NCI-H2227 treated with DMSO at 0.1 percent for 48 hours (cell line): Measurements from ENCODE around the gene KLRC2.
"Not testable (repeated sequence)": the region's sequence is repeated elsewhere in the genome, so short reads cannot be mapped to it uniquely, and the experiment has no call there.

Source experiments
- DNase-seq: peaks from one replicate; lab custom pipeline; 2025; lab: John Stamatoyannopoulos, UW

The KLRC2 gene

DNA sequence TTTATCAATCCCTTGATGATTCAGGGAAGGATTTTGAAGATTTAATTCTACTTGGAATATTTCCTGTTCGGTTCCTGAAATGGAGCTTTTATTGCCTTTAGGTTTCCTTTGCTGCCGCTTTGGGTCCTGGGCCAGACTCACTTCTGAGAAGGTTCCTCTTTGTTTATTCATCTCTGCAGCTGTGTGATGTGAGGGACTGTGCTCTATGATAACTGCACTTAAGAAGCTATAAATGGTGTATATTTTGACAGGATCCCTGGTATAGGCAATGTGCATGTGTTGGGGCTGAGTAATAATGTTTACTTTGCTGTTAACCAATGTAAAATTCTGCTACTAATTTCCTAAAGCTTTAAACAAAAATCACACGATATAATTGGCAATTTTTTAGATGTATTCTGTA lies at the start of gene KLRC2:
Gene KLRC2, minus strand, starts transcription at position 195 of the 400 bp plus-strand sequence. Its CDS starts 24 bp downstream, at position 171.
- not testable (repeated sequence) for DNase-seq

DNA sequence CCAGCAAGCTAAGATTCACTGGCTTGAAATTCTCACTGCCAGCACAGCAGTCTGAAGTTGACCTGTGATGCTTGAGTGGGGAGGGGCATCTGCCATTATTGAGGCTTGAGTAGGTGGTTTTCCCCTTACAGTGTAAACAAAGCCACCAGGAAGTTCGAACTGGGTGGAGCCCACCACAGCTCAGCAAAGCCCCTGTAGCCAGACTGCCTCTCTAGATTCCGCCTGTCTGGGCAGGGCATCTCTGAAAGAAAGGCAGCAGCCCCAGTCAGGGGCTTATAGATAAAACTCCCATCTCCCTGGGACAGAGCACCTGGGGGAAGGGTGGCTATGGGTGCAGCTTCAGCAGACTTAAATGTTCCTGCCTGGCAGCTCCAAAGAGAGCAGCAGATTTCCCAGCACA lies 46.1 kb upstream of the KLRC2 start:
- DNase-seq: not testable (repeated sequence)

DNA sequence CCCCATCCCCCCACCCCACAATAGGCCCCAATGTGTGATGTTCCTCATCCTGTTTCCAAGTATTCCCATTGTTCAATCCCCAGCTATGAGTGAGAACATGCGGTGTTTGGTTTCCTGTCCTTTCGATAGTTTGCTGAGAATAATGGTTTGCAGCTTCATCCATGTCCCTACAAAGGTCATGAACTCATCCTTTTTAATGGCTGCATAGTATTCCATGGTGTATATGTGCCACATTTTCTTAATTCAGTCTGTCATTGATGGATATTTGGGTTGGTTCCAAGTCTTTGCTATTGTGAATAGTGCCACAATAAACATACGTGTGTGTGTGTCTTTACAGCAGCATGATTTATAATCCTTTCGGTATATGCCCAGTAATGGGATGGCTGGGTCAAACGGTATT lies 37.0 kb upstream of the KLRC2 start:
- not testable (repeated sequence) for DNase-seq

DNA sequence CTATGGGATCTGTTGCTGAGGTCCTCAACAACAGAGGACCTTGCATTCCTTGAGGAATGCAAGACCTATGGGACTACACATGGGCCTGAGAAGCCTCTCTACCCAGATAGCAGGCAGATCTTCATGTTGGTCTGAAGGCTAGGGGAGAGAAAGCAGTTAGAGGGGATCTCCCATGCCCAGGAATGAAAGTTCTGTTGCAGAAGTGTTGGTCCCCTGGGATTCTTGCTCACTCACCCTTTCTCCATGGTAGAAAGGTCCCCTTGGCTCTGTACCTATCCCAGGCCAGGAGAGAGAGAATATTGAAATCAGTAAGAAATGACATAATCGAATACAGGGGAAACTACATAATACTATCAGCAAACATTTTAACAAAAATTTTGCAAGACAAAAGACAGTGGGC lies 33.9 kb upstream of the KLRC2 start:
- no peak for DNase-seq

DNA sequence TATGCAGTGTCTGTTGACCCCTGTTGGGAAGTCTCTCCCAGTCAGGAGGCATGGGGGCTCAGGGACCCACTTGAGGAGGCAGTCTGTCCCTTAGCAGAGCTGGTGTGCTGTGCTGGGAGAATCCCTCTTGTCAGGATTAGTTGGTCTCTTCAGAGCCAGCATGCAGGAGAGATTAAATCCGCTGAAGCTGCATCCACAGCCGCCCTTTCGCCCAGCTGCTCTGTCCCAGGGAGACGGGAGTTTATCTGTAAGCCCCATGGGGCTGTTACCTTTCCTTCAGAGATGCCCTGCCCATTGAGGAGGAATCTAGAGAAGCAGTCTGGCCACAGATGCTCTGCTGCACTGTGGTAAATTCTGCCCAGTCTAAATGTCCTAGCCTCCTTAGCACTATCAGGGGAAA lies 30.5 kb upstream of the KLRC2 start:
- DNase-seq: no peak

DNA sequence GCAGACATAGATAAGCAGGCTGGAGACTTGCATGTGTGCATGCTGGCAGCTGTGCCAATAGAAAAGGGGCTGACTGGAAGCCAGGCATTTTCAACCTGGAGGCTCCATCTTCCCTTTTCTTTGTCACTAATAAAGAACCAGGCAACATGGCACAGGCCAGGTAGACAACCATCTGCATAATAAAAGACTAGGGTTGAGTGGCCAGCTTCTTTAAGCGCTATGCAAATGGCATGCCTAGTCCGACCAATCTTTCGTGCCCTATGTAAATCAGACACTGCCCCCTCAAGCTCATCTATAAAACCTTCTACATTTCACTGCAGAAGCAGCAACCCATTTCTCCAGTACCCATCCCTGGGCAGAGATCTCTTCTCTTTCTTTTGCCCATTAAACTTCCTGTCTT lies 21.9 kb upstream of the KLRC2 start:
- DNase-seq: no peak

DNA sequence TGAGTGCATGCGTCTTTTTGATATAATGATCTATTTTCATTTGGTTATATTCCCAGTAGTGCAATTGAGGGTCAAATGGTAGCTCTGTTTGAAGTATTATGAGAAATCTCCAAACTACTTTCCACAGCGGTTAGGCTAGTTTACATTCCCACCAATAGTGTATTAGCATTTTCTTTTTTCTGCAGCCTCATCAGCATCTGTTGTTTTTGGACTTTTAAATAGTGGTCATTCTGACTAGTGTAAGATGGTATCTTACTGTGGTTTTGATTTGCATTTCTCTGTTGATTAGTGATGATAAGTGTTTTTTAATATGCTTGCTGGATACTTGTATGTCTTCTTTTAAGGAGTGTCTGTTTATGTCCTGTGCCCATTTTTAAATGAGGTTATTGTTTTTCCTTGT lies 21.0 kb upstream of the KLRC2 start:
- no peak for DNase-seq

DNA sequence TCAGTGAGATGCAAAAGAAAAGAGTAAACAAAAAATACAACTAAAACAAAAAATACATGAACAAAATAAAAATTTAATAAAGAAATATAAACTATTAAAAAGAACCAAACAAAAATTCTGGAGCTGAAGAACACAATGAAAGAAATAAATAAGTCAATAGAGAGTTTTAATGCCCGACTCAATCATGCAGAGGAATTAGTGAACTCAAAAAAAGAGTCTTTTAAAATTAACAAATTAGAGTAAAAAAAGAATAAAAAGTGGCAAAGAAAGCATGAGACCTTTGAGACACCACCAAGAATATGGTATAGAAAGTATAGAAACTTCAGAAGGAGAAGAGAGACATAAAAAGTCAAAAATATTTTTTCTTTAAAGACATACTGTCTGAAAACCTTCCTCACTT lies 20.0 kb upstream of the KLRC2 start:
- no peak for DNase-seq

DNA sequence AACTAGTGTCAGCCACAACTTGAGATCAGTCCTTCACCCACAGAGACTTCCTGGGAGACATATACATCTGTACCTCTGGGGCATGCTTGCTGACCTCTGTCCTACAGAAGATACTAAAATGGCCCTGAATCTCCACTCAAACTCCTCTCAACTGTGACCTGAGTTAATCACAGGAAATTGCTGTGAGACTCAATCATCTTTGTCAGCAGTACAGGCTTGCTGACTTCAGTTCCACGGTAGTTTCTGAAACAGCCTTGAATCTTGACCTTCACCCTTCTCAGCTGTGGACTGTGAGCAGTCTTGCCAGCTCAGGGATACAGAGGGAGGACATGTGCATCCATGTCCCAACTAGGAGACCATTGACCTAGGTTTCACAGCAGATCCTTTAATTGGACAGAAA lies 18.7 kb upstream of the KLRC2 start:
- no peak for DNase-seq

DNA sequence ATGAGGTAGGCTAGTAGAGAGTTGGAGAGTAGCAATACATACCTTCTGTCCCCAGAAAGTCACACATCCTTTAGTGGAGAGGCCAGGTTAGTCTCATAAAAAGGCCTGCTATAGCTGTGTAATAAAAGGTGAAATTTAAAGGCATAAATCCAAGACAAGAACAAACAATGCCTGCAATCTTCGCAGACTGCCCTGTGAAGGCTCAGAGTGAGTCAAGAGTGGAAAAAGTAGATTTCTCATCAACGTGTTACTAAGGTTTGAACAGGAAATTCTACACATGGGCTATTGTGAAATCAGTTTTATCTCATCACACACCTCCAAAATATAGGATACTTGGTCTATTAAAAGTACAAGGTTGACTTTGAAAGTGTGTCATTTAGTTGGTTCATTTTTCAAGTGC lies 17.3 kb upstream of the KLRC2 start, which contains the start of gene KLRC1:
Gene KLRC1, minus strand, starts transcription at position 222 of the 400 bp plus-strand sequence. CDS start 2,221 bp downstream, outside the sequence.
- DNase-seq: no peak

DNA sequence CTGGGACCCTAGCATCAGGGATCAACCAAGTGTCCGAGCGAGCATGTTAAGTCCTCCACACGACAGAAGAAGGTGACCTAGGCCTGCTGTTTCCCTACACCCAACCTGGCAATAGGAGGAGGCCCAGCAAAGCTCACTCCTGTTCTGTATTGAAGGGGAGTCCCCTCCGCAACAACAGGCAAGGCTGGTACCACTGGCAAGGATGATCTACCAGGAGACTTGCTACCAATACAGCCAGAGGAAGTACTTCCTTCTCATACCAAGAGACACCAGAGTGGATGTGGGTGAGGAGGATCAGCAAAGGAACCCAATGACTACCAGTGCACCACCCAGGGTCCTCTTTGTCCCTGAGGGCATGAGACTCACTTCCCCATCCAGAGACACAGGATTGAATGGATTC lies 12.4 kb upstream of the KLRC2 start:
- DNase-seq: no peak

DNA sequence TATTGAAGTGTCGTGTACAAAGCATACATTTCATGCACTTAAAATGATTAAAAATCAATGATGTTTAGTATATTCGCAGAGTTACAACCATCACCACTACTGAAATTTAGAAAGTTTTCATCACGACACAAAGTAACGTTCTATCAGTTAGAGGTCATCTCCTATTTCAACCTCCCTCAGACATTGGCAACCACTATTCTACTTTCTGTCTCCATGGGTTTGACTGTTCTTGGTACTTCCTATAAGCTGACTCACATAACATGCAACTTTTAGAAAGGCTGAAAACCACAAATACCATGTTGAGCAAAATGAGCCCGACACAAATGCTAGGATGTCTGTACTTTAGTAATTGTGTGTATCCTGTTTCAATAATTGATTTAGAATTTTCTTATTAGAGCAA lies 10.2 kb upstream of the KLRC2 start:
- not testable (repeated sequence) for DNase-seq

DNA sequence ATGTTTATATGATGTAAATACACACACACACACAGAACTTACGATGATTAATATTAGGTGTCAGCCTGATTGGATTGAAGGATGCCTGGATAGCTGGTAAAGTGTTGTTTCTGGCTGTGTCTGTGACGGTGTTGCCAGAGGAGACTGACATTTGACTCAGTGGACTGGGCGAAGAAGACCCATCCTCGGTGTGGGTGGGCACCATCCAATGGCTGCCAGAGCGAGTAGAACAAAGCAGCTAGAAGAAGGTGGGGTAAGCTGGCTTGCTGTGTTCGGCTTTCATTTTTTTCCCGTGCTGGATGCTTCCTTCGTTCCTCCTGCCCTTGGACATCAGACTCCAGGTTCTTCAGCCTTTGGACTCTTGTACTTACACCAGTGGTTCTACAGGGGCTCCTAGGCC lies 5.3 kb upstream of the KLRC2 start:
- DNase-seq: not testable (repeated sequence)

DNA sequence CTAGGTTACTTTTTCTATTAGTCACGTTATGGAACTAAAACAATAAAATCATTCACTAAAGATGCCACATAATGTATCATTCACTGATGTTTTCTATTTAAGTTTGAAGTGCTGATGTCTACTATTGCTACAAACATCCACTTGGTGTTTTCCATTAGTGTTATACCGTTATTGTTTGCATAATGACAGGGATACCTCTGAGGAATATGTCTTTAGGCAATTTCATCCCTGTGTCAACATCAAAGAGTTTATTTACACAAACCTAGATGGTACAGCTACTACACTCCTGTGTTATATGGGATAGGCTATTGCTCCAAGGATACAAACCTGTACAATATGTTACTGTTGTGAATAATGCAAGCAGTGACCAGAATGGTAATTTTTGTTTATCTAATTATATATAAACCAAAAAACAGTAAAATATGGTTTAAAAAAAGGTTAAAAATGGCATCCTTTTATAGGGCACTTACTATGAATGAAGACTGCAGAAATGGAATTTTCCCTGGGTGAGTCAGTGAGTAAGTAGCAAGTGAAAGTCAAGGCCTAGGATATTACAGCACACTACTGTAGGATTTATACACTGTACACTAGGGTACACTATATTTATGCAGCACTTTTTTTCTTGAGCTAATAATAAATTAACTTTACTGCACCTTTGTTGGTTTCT lies 3.9 kb upstream of the KLRC2 start:
- DNase-seq: not testable (repeated sequence)

DNA sequence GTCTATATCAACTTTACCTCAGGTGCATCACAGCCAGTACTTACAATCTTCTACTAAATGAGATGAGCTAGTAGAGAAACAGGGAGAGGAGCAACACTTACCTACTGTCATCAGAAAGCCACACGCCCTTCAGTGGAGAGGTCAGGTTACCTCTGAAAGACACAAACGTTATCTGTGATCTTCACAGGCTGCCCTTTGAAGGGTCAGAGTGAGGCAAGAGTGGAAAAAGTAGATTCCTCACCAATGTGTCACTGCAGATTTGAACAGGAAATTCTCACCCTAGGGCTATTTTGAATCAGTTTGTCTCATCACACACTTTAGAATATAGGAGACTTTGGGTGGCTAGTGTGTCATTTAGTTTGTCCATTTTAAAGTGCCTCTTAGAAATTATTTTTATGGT lies 1.8 kb upstream of the KLRC2 start:
- not testable (repeated sequence) for DNase-seq

DNA sequence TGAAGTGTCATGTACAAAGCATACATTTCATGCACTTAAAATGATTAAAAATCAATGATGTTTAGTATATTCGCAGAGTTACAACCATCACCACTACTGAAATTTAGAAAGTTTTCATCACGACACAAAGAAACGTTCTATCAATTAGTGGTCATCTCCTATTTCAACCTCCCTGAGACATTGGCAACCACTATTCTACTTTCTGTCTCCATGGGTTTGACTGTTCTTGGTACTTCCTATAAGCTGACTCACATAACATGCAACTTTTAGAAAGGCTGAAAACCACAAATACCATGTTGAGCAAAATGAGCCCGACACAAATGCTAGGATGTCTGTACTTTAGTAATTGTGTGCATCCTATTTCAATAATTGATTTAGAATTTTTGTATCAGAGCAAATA lies 5.2 kb downstream of the KLRC2 start:
- DNase-seq: not testable (repeated sequence)

DNA sequence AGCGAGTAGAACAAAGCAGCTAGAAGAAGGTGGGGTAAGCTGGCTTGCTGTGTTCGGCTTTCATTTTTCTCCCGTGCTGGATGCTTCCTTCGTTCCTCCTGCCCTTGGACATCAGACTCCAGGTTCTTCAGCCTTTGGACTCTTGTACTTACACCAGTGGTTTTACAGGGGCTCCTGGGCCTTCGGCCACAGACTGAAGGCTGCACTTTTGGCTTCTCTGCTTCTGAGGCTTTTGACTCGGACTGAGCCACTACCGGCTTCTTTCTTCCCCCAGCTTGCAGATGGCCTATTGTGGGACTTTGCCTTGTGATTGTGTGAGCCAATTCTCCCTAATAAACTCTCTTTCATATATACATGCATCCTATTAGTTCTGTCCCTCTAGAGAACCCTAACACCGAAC lies 9.9 kb downstream of the KLRC2 start:
- DNase-seq: not testable (repeated sequence)

DNA sequence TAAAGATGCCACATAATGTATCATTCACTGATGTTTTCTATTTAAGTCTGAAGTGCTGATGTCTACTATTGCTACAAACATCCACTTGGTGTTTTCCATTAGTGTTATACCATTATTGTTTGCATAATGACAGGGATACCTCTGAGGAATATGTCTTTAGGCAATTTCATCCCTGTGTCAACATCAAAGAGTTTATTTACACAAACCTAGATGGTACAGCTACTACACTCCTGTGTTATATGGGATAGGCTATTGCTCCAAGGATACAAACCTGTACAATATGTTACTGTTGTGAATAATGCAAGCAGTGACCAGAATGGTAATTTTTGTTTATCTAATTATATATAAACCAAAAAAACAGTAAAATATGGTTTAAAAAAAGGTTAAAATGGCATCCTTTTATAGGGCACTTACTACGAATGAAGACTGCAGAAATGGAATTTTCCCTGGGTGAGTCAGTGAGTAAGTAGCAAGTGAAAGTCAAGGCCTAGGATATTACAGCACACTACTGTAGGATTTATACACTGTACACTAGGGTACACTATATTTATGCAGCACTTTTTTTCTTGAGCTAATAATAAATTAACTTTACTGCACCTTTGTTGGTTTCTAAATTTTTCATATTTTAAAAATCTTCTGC lies 11.4 kb downstream of the KLRC2 start:
- DNase-seq: not testable (repeated sequence)

DNA sequence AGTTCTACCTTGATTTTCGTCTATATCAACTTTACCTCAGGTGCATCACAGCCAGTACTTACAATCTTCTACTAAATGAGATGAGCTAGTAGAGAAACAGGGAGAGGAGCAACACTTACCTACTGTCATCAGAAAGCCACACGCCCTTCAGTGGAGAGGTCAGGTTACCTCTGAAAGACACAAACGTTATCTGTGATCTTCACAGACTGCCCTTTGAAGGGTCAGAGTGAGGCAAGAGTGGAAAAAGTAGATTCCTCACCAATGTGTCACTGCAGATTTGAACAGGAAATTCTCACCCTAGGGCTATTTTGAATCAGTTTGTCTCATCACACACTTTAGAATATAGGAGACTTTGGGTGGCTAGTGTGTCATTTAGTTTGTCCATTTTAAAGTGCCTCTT lies 13.7 kb downstream of the KLRC2 start:
- DNase-seq: not testable (repeated sequence)

DNA sequence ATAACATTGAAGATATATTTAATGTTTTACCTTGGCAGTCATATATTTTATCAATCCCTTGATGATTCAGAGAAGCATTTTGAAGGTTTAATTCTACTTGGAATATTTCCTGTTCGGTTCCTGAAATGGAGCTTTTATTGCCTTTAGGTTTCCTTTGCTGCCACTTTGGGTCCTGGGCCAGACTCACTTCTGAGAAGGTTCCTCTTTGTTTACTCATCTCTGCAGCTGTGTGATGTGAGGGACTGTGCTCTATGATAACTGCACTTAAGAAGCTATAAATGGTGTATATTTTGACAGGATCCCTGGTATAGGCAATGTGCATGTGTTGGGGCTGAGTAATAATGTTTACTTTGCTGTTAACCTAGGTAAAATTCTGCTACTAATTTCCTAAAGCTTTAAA lies 15.5 kb downstream of the KLRC2 start, which contains the start of gene KLRC3:
Gene KLRC3, minus strand, starts transcription at position 262 of the 400 bp plus-strand sequence. Its CDS starts 45 bp downstream, at position 217.
- DNase-seq: not testable (repeated sequence)

DNA sequence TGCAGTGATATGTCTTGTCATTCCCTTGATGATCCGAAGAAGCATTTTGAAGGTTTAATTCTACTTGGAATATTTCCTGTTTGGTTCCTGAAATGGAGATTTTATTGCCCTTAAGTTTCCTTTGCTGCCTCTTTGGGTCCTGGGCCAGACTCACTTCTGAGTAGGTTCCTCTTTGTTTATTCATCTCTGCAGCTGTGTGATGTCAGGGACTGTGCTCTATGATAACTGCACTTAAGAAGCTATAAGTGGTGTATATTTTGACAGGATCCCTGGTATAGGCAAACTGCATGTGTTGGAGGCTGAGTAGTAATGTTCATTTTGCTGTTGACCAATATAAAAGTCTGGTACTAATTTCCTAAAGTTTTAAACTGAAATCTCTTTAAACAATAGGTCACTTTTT lies 26.4 kb downstream of the KLRC2 start, which contains the start of gene KLRC4:
Gene KLRC4, minus strand, starts transcription at position 366 of the 400 bp plus-strand sequence. Its CDS starts 182 bp downstream, at position 184.
- DNase-seq: no peak

DNA sequence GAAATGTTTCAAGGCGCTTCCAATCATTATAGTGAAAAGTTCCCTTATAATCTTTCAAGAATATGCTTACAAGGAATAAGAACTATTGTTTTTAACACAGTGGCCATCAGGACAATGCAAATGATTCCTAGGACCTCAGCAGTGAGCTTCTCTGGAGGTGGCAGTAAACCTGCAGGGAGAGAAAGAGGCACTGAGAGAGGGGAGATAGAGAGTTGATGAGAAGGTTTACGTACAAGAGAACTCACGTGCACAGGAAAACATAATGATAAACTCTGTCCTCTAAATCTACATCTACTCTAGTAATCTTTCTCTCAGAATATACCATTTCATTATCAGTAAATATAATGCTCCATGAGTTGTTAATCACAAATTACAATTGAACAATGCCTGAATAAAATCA lies 27.0 kb downstream of the KLRC2 start:
- no peak for DNase-seq

DNA sequence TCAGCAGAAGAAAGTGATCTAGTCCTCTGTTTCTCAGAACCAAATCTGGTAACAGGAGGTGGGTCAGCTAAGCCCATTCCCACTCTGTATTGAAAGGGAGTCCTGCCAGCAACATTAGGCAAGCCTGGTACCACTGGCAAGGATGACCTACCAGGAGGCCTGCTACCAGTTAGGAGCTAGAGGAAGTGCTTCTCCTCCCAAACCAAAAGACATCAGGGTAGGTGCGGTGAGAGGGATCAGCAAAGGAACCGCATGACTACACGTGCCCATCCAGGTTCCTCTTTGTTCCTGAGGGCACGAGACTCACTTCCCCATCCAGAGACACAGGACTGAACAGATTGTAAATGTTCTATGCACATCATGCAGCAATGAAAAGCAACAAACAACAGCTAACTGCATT lies 29.1 kb downstream of the KLRC2 start:
- DNase-seq: no peak
